ENCODE results near the gene TMEM53.
A peak's percentile ranks its signal among the peaks of the same experiment; 100 is the strongest.
"Not testable (repeated sequence)": the region's sequence is repeated elsewhere in the genome, so short reads cannot be mapped to it uniquely, and the experiment has no call there.

Gene TMEM53

DNA sequence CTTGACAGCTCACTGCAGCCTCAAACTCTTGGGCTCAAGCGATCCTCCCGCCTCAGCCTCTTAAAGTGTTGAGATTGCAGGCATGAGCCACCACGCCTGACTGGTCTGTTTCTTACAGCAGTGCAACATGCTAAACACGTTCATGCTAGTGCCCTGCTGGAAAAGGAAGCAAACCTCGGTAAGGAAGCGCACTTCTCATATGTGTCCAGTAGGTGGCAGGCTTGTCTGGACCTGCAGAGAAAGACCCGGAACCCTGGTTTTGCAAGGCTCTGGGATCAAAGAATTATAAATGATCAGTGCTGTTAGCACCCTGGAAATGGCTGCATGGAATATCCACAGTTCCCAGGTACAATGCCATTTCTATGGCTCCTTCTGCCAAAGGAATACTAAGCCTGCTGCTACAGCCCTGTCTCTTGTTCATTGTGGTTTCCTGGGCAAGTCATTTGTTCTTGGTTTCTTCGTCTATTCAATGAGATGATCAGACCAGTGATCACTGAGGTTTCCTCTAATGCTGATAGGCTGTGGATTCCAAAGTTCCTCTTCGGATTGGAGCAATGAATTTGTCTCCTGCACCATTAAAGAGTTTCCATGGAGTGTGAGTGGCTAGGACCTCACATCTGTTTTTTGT lies 40.8 kb upstream of the TMEM53 start:
- Histone ChIP-seq H3K4me3 (ENCODE audit: low read length in 2 of 2) (no peak overlapping the region), H3K9me3 (ENCODE audit: control insufficient read depth in 2 of 2, low read length in 2 of 2) (no peaks in the 10 kb centered on the region), H3K27me3 (ENCODE audit: control insufficient read depth in 2 of 2, insufficient read depth in 2 of 2, low read length in 2 of 2) (no peaks in the 10 kb centered on the region), H3K27ac (ENCODE audit: low read depth in 2 of 2, low read length in 2 of 2) (no peak overlapping the region), H3K4me1 (ENCODE audit: control insufficient read depth in 2 of 2, insufficient read depth in 2 of 2, low read length in 2 of 2) (no peaks in the 10 kb centered on the region), H3K36me3 (ENCODE audit: control insufficient read depth in 2 of 2, insufficient read depth in 2 of 2, low read length in 2 of 2) (no peaks in the 10 kb centered on the region), H3K9ac (ENCODE audit: low read depth in 1 of 2, low read length in 2 of 2) (no peak overlapping the region)

DNA sequence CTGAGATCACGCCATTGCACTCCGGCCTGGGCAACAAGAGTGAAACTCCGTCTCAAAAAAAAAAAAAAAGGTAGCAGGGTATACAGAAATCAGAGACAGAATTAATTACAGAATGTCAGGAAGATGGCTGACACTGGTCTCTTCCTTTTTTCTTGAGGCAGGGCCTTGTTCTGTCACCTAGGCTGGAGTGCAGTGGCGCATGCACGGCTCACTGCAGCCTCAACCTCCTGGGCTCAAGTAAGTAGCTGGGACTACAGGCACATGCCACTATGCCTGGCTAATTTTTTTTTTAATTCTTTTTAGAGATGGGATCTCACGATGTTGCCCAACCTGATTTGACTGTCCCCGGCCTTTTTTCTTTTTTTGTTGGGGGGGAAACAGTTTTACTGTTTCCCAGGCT lies 40.3 kb upstream of the TMEM53 start:
- Histone ChIP-seq H3K27me3 (ENCODE audit: control insufficient read depth in 2 of 2, insufficient read depth in 2 of 2, low read length in 2 of 2) (no peaks in the 10 kb centered on the region), H3K27ac (ENCODE audit: low read depth in 2 of 2, low read length in 2 of 2) (no peak overlapping the region), H3K4me1 (ENCODE audit: control insufficient read depth in 2 of 2, insufficient read depth in 2 of 2, low read length in 2 of 2) (no peaks in the 10 kb centered on the region), H3K36me3 (ENCODE audit: control insufficient read depth in 2 of 2, insufficient read depth in 2 of 2, low read length in 2 of 2) (no peaks in the 10 kb centered on the region), H3K9ac (ENCODE audit: low read depth in 1 of 2, low read length in 2 of 2) (no peak overlapping the region), H3K4me3 (ENCODE audit: low read length in 2 of 2) (no peak overlapping the region), H3K9me3 (ENCODE audit: control insufficient read depth in 2 of 2, low read length in 2 of 2) (no peaks in the 10 kb centered on the region)

DNA sequence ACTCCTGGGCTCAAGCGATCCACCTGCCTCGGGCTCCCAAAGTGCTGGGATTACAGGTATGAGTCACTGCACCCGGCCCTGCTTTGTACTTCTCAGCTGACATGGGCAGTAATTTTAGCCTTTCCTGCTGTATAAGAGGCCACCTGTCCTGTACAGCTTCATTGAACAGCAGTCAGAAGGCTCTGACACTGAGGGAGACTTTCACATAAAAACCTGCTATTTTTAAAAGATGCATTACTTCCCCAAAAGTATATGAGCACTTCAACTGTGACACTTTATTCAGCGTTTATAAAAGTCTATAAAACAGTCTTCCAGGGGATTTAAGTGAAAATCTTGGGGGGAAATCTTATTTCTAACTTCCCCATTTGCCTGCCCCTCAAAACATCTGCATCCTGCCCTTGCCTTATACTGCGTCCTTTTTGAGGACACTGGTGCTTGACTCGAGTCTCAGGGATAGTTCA lies 39.1 kb upstream of the TMEM53 start:
- Histone ChIP-seq H3K27ac (ENCODE audit: low read depth in 2 of 2, low read length in 2 of 2) (no peak overlapping the region), H3K4me3 (ENCODE audit: low read length in 2 of 2) (no peak overlapping the region), H3K4me1 (ENCODE audit: control insufficient read depth in 2 of 2, insufficient read depth in 2 of 2, low read length in 2 of 2) (peaks cover 0 to 1% of the 10 kb centered on the region in 2 donors), H3K9me3 (ENCODE audit: control insufficient read depth in 2 of 2, low read length in 2 of 2) (no peaks in the 10 kb centered on the region), H3K36me3 (ENCODE audit: control insufficient read depth in 2 of 2, insufficient read depth in 2 of 2, low read length in 2 of 2) (no peaks in the 10 kb centered on the region), H3K27me3 (ENCODE audit: control insufficient read depth in 2 of 2, insufficient read depth in 2 of 2, low read length in 2 of 2) (no peaks in the 10 kb centered on the region), H3K9ac (ENCODE audit: low read depth in 1 of 2, low read length in 2 of 2) (no peak overlapping the region)

DNA sequence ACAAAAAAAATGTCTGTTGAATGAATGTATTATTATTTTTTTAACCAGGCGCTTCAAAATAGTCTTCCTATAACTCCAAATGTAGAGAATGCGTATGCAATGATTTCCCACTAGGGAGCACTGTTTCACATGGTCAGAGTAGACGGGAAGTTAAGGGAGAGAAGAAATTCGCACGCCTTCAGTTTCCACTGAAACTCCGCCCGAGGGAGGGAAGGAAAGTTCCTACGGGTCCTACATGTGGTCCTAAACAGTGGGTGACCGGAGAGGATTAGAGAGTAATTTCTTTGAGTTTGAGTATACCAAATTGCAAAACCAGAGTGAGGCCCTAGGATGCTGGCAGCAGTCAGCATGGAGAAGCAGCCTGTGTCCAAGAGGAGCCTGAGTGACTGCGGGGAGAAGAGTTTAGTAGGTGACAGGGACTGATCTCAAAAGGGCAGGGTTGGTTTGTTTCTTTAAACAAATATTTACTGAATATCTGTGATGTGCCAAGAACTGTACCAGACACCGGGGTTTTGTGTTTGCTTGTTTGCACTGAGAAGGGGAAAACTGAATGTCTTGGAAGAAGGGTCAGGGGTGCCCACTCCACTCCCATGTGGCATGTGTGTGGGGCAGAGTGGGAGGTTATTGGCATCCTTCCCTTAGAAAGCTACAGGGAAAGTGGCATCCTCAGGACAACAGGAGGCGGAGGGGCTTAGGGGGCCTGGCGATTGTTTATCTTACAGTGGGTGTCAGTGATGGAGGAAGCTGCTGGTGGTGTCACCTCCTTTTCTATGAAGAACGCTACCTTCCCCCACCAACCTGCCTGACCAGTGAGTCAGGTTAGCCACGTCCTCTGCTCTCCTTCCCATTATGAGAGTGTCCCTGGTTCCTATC lies 33.9 kb upstream of the TMEM53 start:
- peak overlapping the region in 1 of 2 donors; percentile 45 for H3K9ac ChIP-seq (ENCODE audit: low read depth in 1 of 2, low read length in 2 of 2)
- peak overlapping the region in 1 of 2 donors; percentile 33 for H3K4me3 ChIP-seq (ENCODE audit: low read length in 2 of 2)
- H3K27ac ChIP-seq (ENCODE audit: low read depth in 2 of 2, low read length in 2 of 2): no peak overlapping the region

DNA sequence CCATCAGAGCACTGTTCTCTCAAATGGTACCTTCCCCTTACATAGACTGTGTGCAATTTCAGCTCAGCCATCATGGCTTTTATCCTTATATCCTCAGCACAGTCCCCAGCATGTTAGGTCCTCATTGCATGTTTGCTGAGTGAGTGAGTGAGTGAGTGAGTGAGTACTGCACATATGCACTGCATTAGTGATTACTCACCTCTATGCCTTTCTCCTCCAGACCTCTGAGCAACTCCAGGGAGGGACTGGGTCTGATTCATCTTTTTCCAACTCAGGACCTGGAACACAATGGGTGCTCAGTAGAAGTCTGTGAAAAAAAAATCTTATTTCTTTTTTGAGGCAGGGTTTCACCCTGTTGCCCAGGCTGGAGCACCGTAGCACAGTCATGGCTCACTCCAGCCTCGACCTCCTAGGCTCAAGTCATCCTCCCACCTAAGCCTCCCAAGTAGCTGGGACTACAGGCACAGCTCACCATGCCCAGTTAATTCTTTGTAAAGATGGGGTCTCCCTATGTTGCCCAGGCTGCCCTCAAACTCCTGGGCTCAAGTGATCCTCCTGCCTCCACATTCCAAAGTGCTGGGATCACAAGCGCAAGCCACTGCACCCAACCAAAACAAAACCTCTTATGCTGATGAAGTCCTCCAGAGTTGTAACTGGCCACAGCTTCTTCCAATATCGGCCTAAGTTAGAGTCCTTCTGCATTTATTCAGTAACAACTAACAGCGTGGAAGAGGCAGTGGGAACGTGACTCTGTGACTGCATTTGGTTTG lies 33.0 kb upstream of the TMEM53 start:
- Histone ChIP-seq H3K4me1 (ENCODE audit: control insufficient read depth in 2 of 2, insufficient read depth in 2 of 2, low read length in 2 of 2) (peaks cover 0 to 5% of the 10 kb centered on the region in 2 donors), H3K36me3 (ENCODE audit: control insufficient read depth in 2 of 2, insufficient read depth in 2 of 2, low read length in 2 of 2) (no peaks in the 10 kb centered on the region), H3K4me3 (ENCODE audit: low read length in 2 of 2) (no peak overlapping the region), H3K27ac (ENCODE audit: low read depth in 2 of 2, low read length in 2 of 2) (no peak overlapping the region), H3K9ac (ENCODE audit: low read depth in 1 of 2, low read length in 2 of 2) (no peak overlapping the region), H3K27me3 (ENCODE audit: control insufficient read depth in 2 of 2, insufficient read depth in 2 of 2, low read length in 2 of 2) (no peaks in the 10 kb centered on the region), H3K9me3 (ENCODE audit: control insufficient read depth in 2 of 2, low read length in 2 of 2) (no peaks in the 10 kb centered on the region)

More for the DNA sequence above, 33.9 kb upstream of the TMEM53 start:
- Histone ChIP-seq H3K36me3 (ENCODE audit: control insufficient read depth in 2 of 2, insufficient read depth in 2 of 2, low read length in 2 of 2) (no peaks in the 10 kb centered on the region), H3K9me3 (ENCODE audit: control insufficient read depth in 2 of 2, low read length in 2 of 2) (no peaks in the 10 kb centered on the region), H3K27me3 (ENCODE audit: control insufficient read depth in 2 of 2, insufficient read depth in 2 of 2, low read length in 2 of 2) (no peaks in the 10 kb centered on the region), H3K4me1 (ENCODE audit: control insufficient read depth in 2 of 2, insufficient read depth in 2 of 2, low read length in 2 of 2) (peaks cover 0 to 5% of the 10 kb centered on the region in 2 donors)

- Histone ChIP-seq H3K4me1 (ENCODE audit: control insufficient read depth in 2 of 2, insufficient read depth in 2 of 2, low read length in 2 of 2) (peaks cover 0 to 5% of the 10 kb centered on the region in 2 donors), H3K4me3 (ENCODE audit: low read length in 2 of 2) (no peak overlapping the region), H3K9me3 (ENCODE audit: control insufficient read depth in 2 of 2, low read length in 2 of 2) (no peaks in the 10 kb centered on the region), H3K27ac (ENCODE audit: low read depth in 2 of 2, low read length in 2 of 2) (no peak overlapping the region), H3K36me3 (ENCODE audit: control insufficient read depth in 2 of 2, insufficient read depth in 2 of 2, low read length in 2 of 2) (no peaks in the 10 kb centered on the region), H3K27me3 (ENCODE audit: control insufficient read depth in 2 of 2, insufficient read depth in 2 of 2, low read length in 2 of 2) (no peaks in the 10 kb centered on the region), H3K9ac (ENCODE audit: low read depth in 1 of 2, low read length in 2 of 2) (no peak overlapping the region)
Measured at GRCh38 chr1:44705938-44706337, 31.7 kb upstream of the TMEM53 start.

DNA sequence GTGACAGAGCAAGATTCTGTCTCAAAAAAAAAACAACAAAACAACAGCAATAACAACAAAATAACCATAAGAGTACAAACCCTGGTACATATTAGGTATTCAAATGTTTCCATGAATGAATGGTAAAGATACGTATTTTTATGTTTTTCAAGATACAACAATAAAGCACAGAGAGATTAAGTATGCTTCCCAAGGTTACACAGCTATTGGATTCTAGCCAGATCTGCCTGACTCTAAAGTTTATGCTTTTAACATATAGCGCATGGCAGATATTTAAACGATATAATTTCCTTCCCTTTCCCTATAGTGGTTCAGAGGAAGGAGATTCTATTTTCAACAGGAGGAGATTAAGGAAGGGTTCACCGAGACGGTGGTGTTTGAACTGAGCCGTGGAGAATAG lies 31.2 kb upstream of the TMEM53 start:
- H3K4me1 ChIP-seq (ENCODE audit: control insufficient read depth in 2 of 2, insufficient read depth in 2 of 2, low read length in 2 of 2): peaks cover 0 to 5% of the 10 kb centered on the region in 2 donors
- H3K36me3 ChIP-seq (ENCODE audit: control insufficient read depth in 2 of 2, insufficient read depth in 2 of 2, low read length in 2 of 2): no peaks in the 10 kb centered on the region
- no peak overlapping the region for H3K27ac ChIP-seq (ENCODE audit: low read depth in 2 of 2, low read length in 2 of 2)
- no peaks in the 10 kb centered on the region for H3K9me3 ChIP-seq (ENCODE audit: control insufficient read depth in 2 of 2, low read length in 2 of 2)
- H3K27me3 ChIP-seq (ENCODE audit: control insufficient read depth in 2 of 2, insufficient read depth in 2 of 2, low read length in 2 of 2): no peaks in the 10 kb centered on the region
- H3K4me3 ChIP-seq (ENCODE audit: low read length in 2 of 2): no peak overlapping the region
- no peak overlapping the region for H3K9ac ChIP-seq (ENCODE audit: low read depth in 1 of 2, low read length in 2 of 2)

- Histone ChIP-seq H3K27ac (ENCODE audit: low read depth in 2 of 2, low read length in 2 of 2) (no peak overlapping the region), H3K4me3 (ENCODE audit: low read length in 2 of 2) (no peak overlapping the region), H3K4me1 (ENCODE audit: control insufficient read depth in 2 of 2, insufficient read depth in 2 of 2, low read length in 2 of 2) (no peaks in the 10 kb centered on the region)
Measured at GRCh38 chr1:44701141-44701573, 26.9 kb upstream of the TMEM53 start.

GRCh38 chr1:44700573-44700972 lies 26.3 kb upstream of the TMEM53 start:
- no peak overlapping the region for H3K4me3 ChIP-seq (ENCODE audit: low read length in 2 of 2)
- H3K9ac ChIP-seq (ENCODE audit: low read depth in 1 of 2, low read length in 2 of 2): no peak overlapping the region
- no peaks in the 10 kb centered on the region for H3K27me3 ChIP-seq (ENCODE audit: control insufficient read depth in 2 of 2, insufficient read depth in 2 of 2, low read length in 2 of 2)
- H3K9me3 ChIP-seq (ENCODE audit: control insufficient read depth in 2 of 2, low read length in 2 of 2): no peaks in the 10 kb centered on the region
- H3K36me3 ChIP-seq (ENCODE audit: control insufficient read depth in 2 of 2, insufficient read depth in 2 of 2, low read length in 2 of 2): no peaks in the 10 kb centered on the region
- H3K4me1 ChIP-seq (ENCODE audit: control insufficient read depth in 2 of 2, insufficient read depth in 2 of 2, low read length in 2 of 2): no peaks in the 10 kb centered on the region
- H3K27ac ChIP-seq (ENCODE audit: low read depth in 2 of 2, low read length in 2 of 2): no peak overlapping the region

More at GRCh38 chr1:44701141-44701573, 26.9 kb upstream of the TMEM53 start:
- Histone ChIP-seq H3K27me3 (ENCODE audit: control insufficient read depth in 2 of 2, insufficient read depth in 2 of 2, low read length in 2 of 2) (no peaks in the 10 kb centered on the region), H3K9me3 (ENCODE audit: control insufficient read depth in 2 of 2, low read length in 2 of 2) (no peaks in the 10 kb centered on the region), H3K36me3 (ENCODE audit: control insufficient read depth in 2 of 2, insufficient read depth in 2 of 2, low read length in 2 of 2) (no peaks in the 10 kb centered on the region), H3K9ac (ENCODE audit: low read depth in 1 of 2, low read length in 2 of 2) (no peak overlapping the region)

DNA sequence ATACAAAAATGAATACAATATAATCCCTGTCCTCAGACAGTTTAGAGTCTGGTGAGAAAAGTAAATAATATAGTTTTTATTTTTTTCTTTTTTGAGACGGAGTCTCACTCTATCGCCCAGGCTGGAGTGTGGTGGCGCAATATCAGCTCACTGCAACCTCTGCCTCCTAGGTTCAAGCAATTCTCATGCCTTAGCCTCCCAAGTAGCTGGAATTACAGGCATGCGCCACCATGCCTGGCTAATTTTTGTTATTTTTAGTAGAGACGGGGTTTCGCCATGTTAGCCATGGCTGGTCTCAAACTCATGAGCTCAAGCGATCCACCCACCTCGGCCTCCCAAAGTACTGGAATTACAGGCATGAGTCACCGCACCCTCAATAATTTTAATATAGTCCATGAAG lies 25.1 kb upstream of the TMEM53 start:
- not testable (repeated sequence) for H3K9me3 ChIP-seq (ENCODE audit: control insufficient read depth in 2 of 2, low read length in 2 of 2); H3K36me3 ChIP-seq (ENCODE audit: control insufficient read depth in 2 of 2, insufficient read depth in 2 of 2, low read length in 2 of 2); H3K27me3 ChIP-seq (ENCODE audit: control insufficient read depth in 2 of 2, insufficient read depth in 2 of 2, low read length in 2 of 2); H3K9ac ChIP-seq (ENCODE audit: low read depth in 1 of 2, low read length in 2 of 2); H3K4me1 ChIP-seq (ENCODE audit: control insufficient read depth in 2 of 2, insufficient read depth in 2 of 2, low read length in 2 of 2); H3K27ac ChIP-seq (ENCODE audit: low read depth in 2 of 2, low read length in 2 of 2); H3K4me3 ChIP-seq (ENCODE audit: low read length in 2 of 2)
